ENCODE data around the gene TSHZ1. TPM values are rescaled to one million over a fixed set of nuclear protein-coding genes. Genes with fewer than 3 reads are reported as not detected.

The TSHZ1 gene
- total and polyA plus RNA-seq, 4 donors: 4.2 to 6.6 (median 5.6) TPM

GRCh38 chr18:75173125-75173432 is 37.5 kb upstream of the TSHZ1 start:
- 53% methylated on average over 5 of the region's 5 CpGs for WGBS
- Histone ChIP-seq H3K27ac (ENCODE audit: low read depth in 1 of 2, low read length in 2 of 2) (no peak overlapping the region), H3K4me3 (ENCODE audit: low read depth in 1 of 3, low read length in 3 of 3) (no peak overlapping the region), H3K27me3 (ENCODE audit: control insufficient read depth in 4 of 4, insufficient read depth in 4 of 4, low read length in 3 of 4) (no peaks in the 10 kb centered on the region), H3K36me3 (ENCODE audit: control insufficient read depth in 4 of 4, insufficient read depth in 3 of 4, low read depth in 1 of 4, low read length in 3 of 4) (no peaks in the 10 kb centered on the region), H3K9me3 (ENCODE audit: control insufficient read depth in 4 of 4, low read length in 3 of 4) (no peaks in the 10 kb centered on the region), H3K4me1 (ENCODE audit: control insufficient read depth in 4 of 4, insufficient read depth in 4 of 4, low read length in 3 of 4) (no peaks in the 10 kb centered on the region), H3K9ac (ENCODE audit: low read depth in 1 of 2, low read length in 2 of 2) (no peak overlapping the region)
- TF ChIP-seq RAD21 (IDR thresholded peaks at IDR 0.05): peak in 1 of 2 donors; percentile 42
- TF ChIP-seq ATF3 (IDR thresholded peaks at IDR 0.05): no peak
- no peak for DNase-seq (ENCODE audit: low spot score)

- Histone ChIP-seq H3K27me3 (ENCODE audit: control insufficient read depth in 4 of 4, insufficient read depth in 4 of 4, low read length in 3 of 4) (no peaks in the 10 kb centered on the region), H3K36me3 (ENCODE audit: control insufficient read depth in 4 of 4, insufficient read depth in 3 of 4, low read depth in 1 of 4, low read length in 3 of 4) (no peaks in the 10 kb centered on the region), H3K4me1 (ENCODE audit: control insufficient read depth in 4 of 4, insufficient read depth in 4 of 4, low read length in 3 of 4) (no peaks in the 10 kb centered on the region), H3K9ac (ENCODE audit: low read depth in 1 of 2, low read length in 2 of 2) (no peak overlapping the region), H3K4me3 (ENCODE audit: low read depth in 1 of 3, low read length in 3 of 3) (no peak overlapping the region), H3K9me3 (ENCODE audit: control insufficient read depth in 4 of 4, low read length in 3 of 4) (no peaks in the 10 kb centered on the region), H3K27ac (ENCODE audit: low read depth in 1 of 2, low read length in 2 of 2) (no peak overlapping the region)
- WGBS: 85% methylated on average over 4 of the region's 4 CpGs
- no peak for DNase-seq (ENCODE audit: low spot score)
- TF ChIP-seq HNF4G (IDR thresholded peaks at IDR 0.05) (no peak), EGR1 (IDR thresholded peaks at IDR 0.05; ENCODE audit: low read depth in 2 of 2) (no peak), ATF3 (IDR thresholded peaks at IDR 0.05) (no peak), YY1 (IDR thresholded peaks at IDR 0.05) (no peak), NR2F2 (IDR thresholded peaks at IDR 0.05) (no peak), JUND (IDR thresholded peaks at IDR 0.05) (no peak), HNF4A (conservative IDR thresholded peaks at IDR 0.05) (no peak), FOXA1 (IDR thresholded peaks at IDR 0.05) (no peak), MAX (IDR thresholded peaks at IDR 0.05) (no peak), FOXA2 (IDR thresholded peaks at IDR 0.05) (no peak), SP1 (IDR thresholded peaks at IDR 0.05) (no peak)
- TF ChIP-seq, protein P1, sequence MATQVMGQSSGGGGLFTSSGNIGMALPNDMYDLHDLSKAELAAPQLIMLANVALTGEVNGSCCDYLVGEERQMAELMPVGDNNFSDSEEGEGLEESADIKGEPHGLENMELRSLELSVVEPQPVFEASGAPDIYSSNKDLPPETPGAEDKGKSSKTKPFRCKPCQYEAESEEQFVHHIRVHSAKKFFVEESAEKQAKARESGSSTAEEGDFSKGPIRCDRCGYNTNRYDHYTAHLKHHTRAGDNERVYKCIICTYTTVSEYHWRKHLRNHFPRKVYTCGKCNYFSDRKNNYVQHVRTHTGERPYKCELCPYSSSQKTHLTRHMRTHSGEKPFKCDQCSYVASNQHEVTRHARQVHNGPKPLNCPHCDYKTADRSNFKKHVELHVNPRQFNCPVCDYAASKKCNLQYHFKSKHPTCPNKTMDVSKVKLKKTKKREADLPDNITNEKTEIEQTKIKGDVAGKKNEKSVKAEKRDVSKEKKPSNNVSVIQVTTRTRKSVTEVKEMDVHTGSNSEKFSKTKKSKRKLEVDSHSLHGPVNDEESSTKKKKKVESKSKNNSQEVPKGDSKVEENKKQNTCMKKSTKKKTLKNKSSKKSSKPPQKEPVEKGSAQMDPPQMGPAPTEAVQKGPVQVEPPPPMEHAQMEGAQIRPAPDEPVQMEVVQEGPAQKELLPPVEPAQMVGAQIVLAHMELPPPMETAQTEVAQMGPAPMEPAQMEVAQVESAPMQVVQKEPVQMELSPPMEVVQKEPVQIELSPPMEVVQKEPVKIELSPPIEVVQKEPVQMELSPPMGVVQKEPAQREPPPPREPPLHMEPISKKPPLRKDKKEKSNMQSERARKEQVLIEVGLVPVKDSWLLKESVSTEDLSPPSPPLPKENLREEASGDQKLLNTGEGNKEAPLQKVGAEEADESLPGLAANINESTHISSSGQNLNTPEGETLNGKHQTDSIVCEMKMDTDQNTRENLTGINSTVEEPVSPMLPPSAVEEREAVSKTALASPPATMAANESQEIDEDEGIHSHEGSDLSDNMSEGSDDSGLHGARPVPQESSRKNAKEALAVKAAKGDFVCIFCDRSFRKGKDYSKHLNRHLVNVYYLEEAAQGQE (IDR thresholded peaks at IDR 0.05): no peak
Observed at GRCh38 chr18:75173738-75174137, 36.9 kb upstream of the TSHZ1 start.

DNA sequence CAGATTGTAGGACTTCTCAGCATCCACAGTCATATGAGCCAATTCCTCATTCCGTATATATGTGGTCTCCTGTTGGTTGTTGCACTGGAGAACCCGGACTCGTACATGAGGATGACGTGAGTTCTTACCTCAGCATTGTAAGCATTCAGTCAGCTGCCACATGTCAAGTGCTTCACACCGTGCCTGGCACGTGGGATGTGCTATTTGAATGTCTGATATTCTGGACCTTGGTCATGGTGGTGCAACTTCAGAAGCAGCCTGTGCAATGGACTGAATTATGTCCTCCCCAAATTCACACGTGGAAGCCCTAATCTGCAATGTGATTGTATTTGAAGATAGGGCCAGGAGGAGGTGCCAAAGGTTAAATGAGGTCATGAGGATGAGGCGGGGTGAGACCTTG is 33.7 kb upstream of the TSHZ1 start:
- TF ChIP-seq EGR1 (IDR thresholded peaks at IDR 0.05; ENCODE audit: low read depth in 2 of 2): no peak
- no peak for TF ChIP-seq ZBTB33 (IDR thresholded peaks at IDR 0.05)
- no peak for TF ChIP-seq NR2F2 (IDR thresholded peaks at IDR 0.05)
- TF ChIP-seq YY1 (IDR thresholded peaks at IDR 0.05): no peak
- TF ChIP-seq ATF3 (IDR thresholded peaks at IDR 0.05): no peak
- no peak for TF ChIP-seq FOXA2 (IDR thresholded peaks at IDR 0.05)
- TF ChIP-seq SP1 (IDR thresholded peaks at IDR 0.05): no peak
- TF ChIP-seq, protein P1 (IDR thresholded peaks at IDR 0.05): no peak
- TF ChIP-seq RXRA (IDR thresholded peaks at IDR 0.05): no peak
- no peak overlapping the region for H3K9ac ChIP-seq (ENCODE audit: low read depth in 1 of 2, low read length in 2 of 2)
- H3K9me3 ChIP-seq (ENCODE audit: control insufficient read depth in 4 of 4, low read length in 3 of 4): no peaks in the 10 kb centered on the region
- no peak overlapping the region for H3K27ac ChIP-seq (ENCODE audit: low read depth in 1 of 2, low read length in 2 of 2)
- WGBS: 78% methylated on average over 8 of the region's 8 CpGs
- DNase-seq (ENCODE audit: low spot score): no peak
- H3K27me3 ChIP-seq (ENCODE audit: control insufficient read depth in 4 of 4, insufficient read depth in 4 of 4, low read length in 3 of 4): no peaks in the 10 kb centered on the region
- no peak overlapping the region for H3K4me3 ChIP-seq (ENCODE audit: low read depth in 1 of 3, low read length in 3 of 3)
- H3K4me1 ChIP-seq (ENCODE audit: control insufficient read depth in 4 of 4, insufficient read depth in 4 of 4, low read length in 3 of 4): no peaks in the 10 kb centered on the region
- no peaks in the 10 kb centered on the region for H3K36me3 ChIP-seq (ENCODE audit: control insufficient read depth in 4 of 4, insufficient read depth in 3 of 4, low read depth in 1 of 4, low read length in 3 of 4)
